H9 (cell line): ENCODE measurements around the gene MUCL3. TPM values are rescaled to one million over a fixed set of nuclear protein-coding genes. Genes with fewer than 3 reads are reported as not detected.
"Not testable (repeated sequence)": the region's sequence is repeated elsewhere in the genome, so short reads cannot be mapped to it uniquely, and the experiment has no call there.

Experiments
- DNase-seq: peaks from one replicate; pipeline ENCODE4 v3.0.0-alpha.2; 2017
- H2AFZ ChIP-seq: one replicate; pipeline ENCODE4 v1.6.1; 2013; ENCODE audit warnings: mild to moderate bottlenecking, low read length, control low read depth, moderate library complexity
- H2AK5ac ChIP-seq: 2 replicates; pipeline ENCODE4 v1.6.1; 2013; ENCODE audit warnings: low read length, control low read depth, mixed read lengths; ENCODE audit not compliant: insufficient read length
- H2BK120ac ChIP-seq: one replicate; pipeline ENCODE4 v1.6.1; 2013; ENCODE audit warnings: low read depth, mild to moderate bottlenecking, low read length, control low read depth, inconsistent platforms; ENCODE audit not compliant: poor library complexity, severe bottlenecking
- H2BK12ac ChIP-seq: 2 replicates; pipeline ENCODE4 v1.6.1; 2013; ENCODE audit warnings: low read length, control low read depth, mixed read lengths, low read depth; ENCODE audit not compliant: insufficient read length
- H2BK15ac ChIP-seq: 2 replicates; pipeline ENCODE4 v1.6.1; 2013; ENCODE audit warnings: low read depth, low read length, control low read depth
- H2BK20ac ChIP-seq: one replicate; pipeline ENCODE4 v1.6.1; 2013; ENCODE audit warnings: low read depth, mild to moderate bottlenecking, low read length, control low read depth, inconsistent platforms; ENCODE audit not compliant: poor library complexity, severe bottlenecking
- H2BK5ac ChIP-seq: 2 replicates; pipeline ENCODE4 v1.6.1; 2013; ENCODE audit warnings: low read length, control low read depth, mixed read lengths; ENCODE audit not compliant: insufficient read length
- H3K14ac ChIP-seq: 2 replicates; pipeline ENCODE4 v1.6.1; 2013; ENCODE audit warnings: low read length, control low read depth; ENCODE audit not compliant: insufficient read depth
- H3K18ac ChIP-seq: 2 replicates; pipeline ENCODE4 v1.6.1; 2013; ENCODE audit warnings: low read depth, mild to moderate bottlenecking, mixed read lengths, low read length, control low read depth; ENCODE audit not compliant: insufficient read length
- H3K23ac ChIP-seq: 2 replicates; pipeline ENCODE4 v1.6.1; 2013; ENCODE audit warnings: low read length, control low read depth, mixed read lengths, low read depth; ENCODE audit not compliant: insufficient read length
- H3K23me2 ChIP-seq: 2 replicates; pipeline ENCODE4 v1.6.1; 2013; ENCODE audit warnings: low read depth, mild to moderate bottlenecking, mixed read lengths, low read length, control low read depth; ENCODE audit not compliant: insufficient read length, poor library complexity, severe bottlenecking
- H3K27ac ChIP-seq: 2 replicates; pipeline ENCODE4 v1.5.1; 2013; ENCODE audit warnings: low read length, control low read depth, mixed read lengths, low read depth; ENCODE audit not compliant: insufficient read length
- H3K27me3 ChIP-seq: 2 replicates; pipeline ENCODE4 v1.6.1; 2013; ENCODE audit warnings: low read length, control low read depth, inconsistent platforms; ENCODE audit not compliant: insufficient read depth
- H3K4ac ChIP-seq: 2 replicates; pipeline ENCODE4 v1.6.1; 2013; ENCODE audit warnings: low read depth, mild to moderate bottlenecking, control low read depth, inconsistent platforms, low read length, moderate library complexity
- H3K4me1 ChIP-seq: 2 replicates; pipeline ENCODE4 v1.6.1; 2013; ENCODE audit warnings: low read length, control low read depth, inconsistent platforms; ENCODE audit not compliant: insufficient read depth
- H3K4me2 ChIP-seq: 2 replicates; pipeline ENCODE4 v1.6.1; 2013; ENCODE audit warnings: low read length, control low read depth, mixed read lengths; ENCODE audit not compliant: insufficient read length, insufficient read depth
- H3K56ac ChIP-seq: 2 replicates; pipeline ENCODE4 v1.6.1; 2013; ENCODE audit warnings: low read depth, mild to moderate bottlenecking, mixed read lengths, low read length, control low read depth; ENCODE audit not compliant: insufficient read length
- H3K79me1 ChIP-seq: 2 replicates; pipeline ENCODE4 v1.6.1; 2013; ENCODE audit warnings: low read depth, mild to moderate bottlenecking, moderate library complexity, low read length, control low read depth, inconsistent platforms; ENCODE audit not compliant: insufficient read depth, poor library complexity, severe bottlenecking
- H3K79me2 ChIP-seq: 2 replicates; pipeline ENCODE4 v1.6.1; 2013; ENCODE audit warnings: low read length, control low read depth, inconsistent platforms; ENCODE audit not compliant: insufficient read depth
- H3K9ac ChIP-seq: 2 replicates; pipeline ENCODE4 v1.6.1; 2013; ENCODE audit warnings: low read length, control low read depth, mixed read lengths; ENCODE audit not compliant: insufficient read length; ENCODE audit errors: extremely low read depth
- H3K9me3 ChIP-seq: one replicate; pipeline ENCODE4 v1.6.1; 2013; ENCODE audit warnings: low read depth, low read length, inconsistent platforms; ENCODE audit not compliant: control insufficient read depth
- H3T11ph ChIP-seq: one replicate; pipeline ENCODE4 v1.6.1; 2013; ENCODE audit warnings: mild to moderate bottlenecking, low read length, control low read depth, inconsistent platforms
- H4K20me1 ChIP-seq: one replicate; pipeline ENCODE4 v1.6.1; 2013; ENCODE audit not compliant: control insufficient read depth, insufficient read length, insufficient read depth
- H4K5ac ChIP-seq: 2 replicates; pipeline ENCODE4 v1.6.1; 2013; ENCODE audit warnings: low read depth, mild to moderate bottlenecking, mixed read lengths, low read length, control low read depth; ENCODE audit not compliant: insufficient read length
- H4K8ac ChIP-seq: replicated peaks from 2 replicates; pipeline ENCODE4 v1.6.1; 2013; ENCODE audit warnings: low read length, control low read depth, mixed read lengths, low read depth; ENCODE audit not compliant: insufficient read length
- H4K91ac ChIP-seq: 2 replicates; pipeline ENCODE4 v1.6.1; 2013; ENCODE audit warnings: low read depth, mild to moderate bottlenecking, moderate library complexity, mixed read lengths, low read length, control low read depth; ENCODE audit not compliant: insufficient read length
- H3K27ac Mint-ChIP-seq, 3 experiments: 2 replicates in 2 of 3; 3 replicates in 1 of 3; pipeline ENCODE4 v1.8.0; 2020 to 2021; ENCODE audit warnings: mixed read lengths in 3 of 3, mild to moderate bottlenecking in 1 of 3, moderate library complexity in 1 of 3
- H3K27me3 Mint-ChIP-seq: 2 replicates; pipeline ENCODE4 v1.8.0; 2021; ENCODE audit warnings: low read depth, mild to moderate bottlenecking, moderate library complexity, mixed read lengths
- H3K36me3 Mint-ChIP-seq, 3 experiments: 2 replicates in 2 of 3; 3 replicates in 1 of 3; pipeline ENCODE4 v1.8.0; 2020 to 2021; ENCODE audit warnings: low read depth in 3 of 3, mixed read lengths in 3 of 3; ENCODE audit not compliant: insufficient read depth in 1 of 3
- H3K4me1 Mint-ChIP-seq, 2 experiments: 2 replicates each; pipeline ENCODE4 v1.8.0; 2020; ENCODE audit warnings: mixed read lengths in 2 of 2
- H3K4me3 Mint-ChIP-seq, 2 experiments: 2 replicates in 1 of 2; 3 replicates in 1 of 2; pipeline ENCODE4 v1.8.0; 2020 to 2021; ENCODE audit warnings: mild to moderate bottlenecking in 2 of 2, mixed read lengths in 2 of 2, moderate library complexity in 1 of 2
- H3K9me3 Mint-ChIP-seq, 2 experiments: 2 replicates in 1 of 2; 3 replicates in 1 of 2; pipeline ENCODE4 v1.8.0; 2020; ENCODE audit warnings: mild to moderate bottlenecking in 2 of 2, mixed read lengths in 2 of 2, moderate library complexity in 1 of 2
- CTCF ChIP-seq: fragments of 200-600 bp; sonication (generic); conservative IDR thresholded peaks from 3 replicates; pipeline ENCODE4 v1.8.0; 2021; ENCODE audit warnings: antibody characterized with exemption, mild to moderate bottlenecking
- WGBS: extraction: QIAGEN DNeasy Blood & Tissue Kit; methylation state at CpG from one replicate; pipeline ENCODE4 v1.1.7; 2013; ENCODE audit warnings: missing lambda C conversion rate, low lambda C conversion rate, mixed read lengths; ENCODE audit not compliant: insufficient read length; ENCODE audit errors: extremely low coverage; 5-methylcytosine and 5-hydroxymethylcytosine counted together
- total RNA-seq: library from RNA; stranded (reverse); gene quantifications from 2 replicates; pipeline ENCODE4 v1.2.1, GENCODE V29; 2021

MUCL3 gene
- total RNA-seq, 1 experiment from 2014 or later, result 0.15 TPM

GRCh38 chr6:30901436-30901835 is 39.3 kb upstream of the MUCL3 start:
- H2BK15ac ChIP-seq, result no peak overlapping the region
- no peak overlapping the region for H2AFZ ChIP-seq
- peaks cover 5 to 11% of the 10 kb centered on the region in 2 experiments for H3K4me1 Mint-ChIP-seq
- no peak overlapping the region for H2BK12ac ChIP-seq
- no peak for TF ChIP-seq CTCF
- H4K8ac ChIP-seq, result no peak overlapping the region
- no peak overlapping the region for H3T11ph ChIP-seq
- no peak overlapping the region for H3K23ac ChIP-seq
- H3K9me3 ChIP-seq, result no peaks in the 10 kb centered on the region
- no peak overlapping the region for H3K27ac ChIP-seq
- H3K27ac Mint-ChIP-seq, result no peak overlapping the region; a peak in 1 of 7 replicates
- H2BK5ac ChIP-seq, result no peak overlapping the region
- no peaks in the 10 kb centered on the region for H3K79me1 ChIP-seq
- H2BK20ac ChIP-seq, result no peak overlapping the region
- peaks cover 25 to 38% (median 36%) of the 10 kb centered on the region in 3 experiments; a peak in 6 of 7 replicates for H3K36me3 Mint-ChIP-seq
- no peak overlapping the region for H2BK120ac ChIP-seq
- no peaks in the 10 kb centered on the region for H3K4me1 ChIP-seq
- no peaks in the 10 kb centered on the region for H3K23me2 ChIP-seq
- no peaks in the 10 kb centered on the region; the same call in 1 of the 2 replicates for H3K27me3 Mint-ChIP-seq
- no peaks in the 10 kb centered on the region for H3K9me3 Mint-ChIP-seq
- no peak overlapping the region for H3K4ac ChIP-seq
- no peaks in the 10 kb centered on the region for H3K27me3 ChIP-seq
- no peak for DNase-seq
- no peak overlapping the region for H2AK5ac ChIP-seq
- no peak overlapping the region for H3K14ac ChIP-seq
- H3K79me2 ChIP-seq, result no peaks in the 10 kb centered on the region
- no peak overlapping the region for H4K91ac ChIP-seq
- no peak overlapping the region for H4K5ac ChIP-seq
- H3K4me2 ChIP-seq, result no peak overlapping the region
- no peak overlapping the region for H3K18ac ChIP-seq
- no peak overlapping the region for H3K4me3 Mint-ChIP-seq
- no peaks in the 10 kb centered on the region for H4K20me1 ChIP-seq
- no peak overlapping the region for H3K9ac ChIP-seq
- no peak overlapping the region for H3K56ac ChIP-seq

GRCh38 chr6:30902196-30902595 is 38.6 kb upstream of the MUCL3 start:
- not testable (repeated sequence) for H3K4ac ChIP-seq, H4K20me1 ChIP-seq, H3K27me3 ChIP-seq, H3K9ac ChIP-seq, H2BK5ac ChIP-seq, H2AK5ac ChIP-seq, H3K27ac ChIP-seq, H2BK120ac ChIP-seq, H3K79me1 ChIP-seq, H4K8ac ChIP-seq, H3K9me3 ChIP-seq, H3K27me3 Mint-ChIP-seq, H3K9me3 Mint-ChIP-seq, H4K91ac ChIP-seq, H3K27ac Mint-ChIP-seq, H3K4me2 ChIP-seq, H2BK12ac ChIP-seq, H3K4me1 ChIP-seq, H3K23me2 ChIP-seq, H2AFZ ChIP-seq, DNase-seq, H3K56ac ChIP-seq, H3K23ac ChIP-seq, H2BK20ac ChIP-seq, H3K4me3 Mint-ChIP-seq, H3K18ac ChIP-seq, H4K5ac ChIP-seq, H2BK15ac ChIP-seq, H3K79me2 ChIP-seq, H3T11ph ChIP-seq
- Mint-ChIP-seq H3K4me1 (peaks cover 5 to 12% of the 10 kb centered on the region in 2 experiments), H3K36me3 (peaks cover 21 to 31% (median 29%) of the 10 kb centered on the region in 3 experiments; a peak in 6 of 7 replicates)
- WGBS, result no CpG with 5 or more reads among the region's 9 CpGs
- 0 out of 2 replicates have a peak overlapping the region, but pooled peaks have one; percentile 57 for H3K14ac ChIP-seq
